Activated naive CD4-positive, alpha-beta T cell treated with anti-CD3 and anti-CD28 coated beads, Interleukin-2, amount 10 ng/mL, durations not matched to agents 7 days and 5 days (primary cell): Measurements from ENCODE around the gene MLXIP.
"Not testable (repeated sequence)": the region's sequence is repeated elsewhere in the genome, so short reads cannot be mapped to it uniquely, and the experiment has no call there.

Experiments
- CTCF ChIA-PET: fragments of 350-600 bp; sonication (Branson Sonifier 250); formaldehyde crosslinking; loops from one replicate; lab custom pipeline; 2021; ENCODE audit warnings: antibody characterized with exemption; lab: Charles Lee
- DNase-seq: peaks from one replicate; pipeline ENCODE4 v3.0.0-alpha.2; 2020
- H3K27ac Mint-ChIP-seq: one replicate; pipeline ENCODE4 v1.8.0; 2021; ENCODE audit warnings: mild to moderate bottlenecking, moderate library complexity, mixed read lengths
- H3K27me3 Mint-ChIP-seq: one replicate; pipeline ENCODE4 v1.8.0; 2021; ENCODE audit warnings: mild to moderate bottlenecking, mixed read lengths
- H3K36me3 Mint-ChIP-seq: one replicate; pipeline ENCODE4 v1.8.0; 2021; ENCODE audit warnings: mixed read lengths
- H3K4me1 Mint-ChIP-seq: one replicate; pipeline ENCODE4 v1.8.0; 2021; ENCODE audit warnings: mixed read lengths
- H3K4me3 Mint-ChIP-seq: one replicate; pipeline ENCODE4 v1.8.0; 2021; ENCODE audit warnings: mild to moderate bottlenecking, moderate library complexity, mixed read lengths
- H3K9me3 Mint-ChIP-seq: one replicate; pipeline ENCODE4 v1.8.0; 2021; ENCODE audit warnings: mixed read lengths

The MLXIP gene

GRCh38 chr12:122099280-122099749 is 20.8 kb downstream of the MLXIP start:
- DNase-seq = no peak
- peaks cover 63% of the 10 kb centered on the region for H3K4me1 Mint-ChIP-seq
- H3K27ac Mint-ChIP-seq = peak overlapping the region; percentile 89
- H3K4me3 Mint-ChIP-seq = no peak overlapping the region
- peaks cover 18% of the 10 kb centered on the region for H3K36me3 Mint-ChIP-seq
- H3K27me3 Mint-ChIP-seq = no peaks in the 10 kb centered on the region
- H3K9me3 Mint-ChIP-seq = no peaks in the 10 kb centered on the region
- CTCF ChIA-PET = interaction anchor here (0.7 to 2.8 kb wide), 5 partner anchors 11 to 385 kb away, joined by 3 to 7 read pairs (median 3); no protein-coding TSS in a partner anchor

- Mint-ChIP-seq H3K4me1 (peaks cover 68% of the 10 kb centered on the region), H3K4me3 (peak overlapping the region; percentile 41), H3K9me3 (no peaks in the 10 kb centered on the region), H3K27ac (peak overlapping the region; percentile 89), H3K27me3 (no peaks in the 10 kb centered on the region), H3K36me3 (peaks cover 20% of the 10 kb centered on the region)
- DNase-seq = no peak
- CTCF ChIA-PET = interaction anchor here (0.7 to 2.8 kb wide), 5 partner anchors 11 to 386 kb away, joined by 3 to 7 read pairs (median 3); no protein-coding TSS in a partner anchor
Observed at GRCh38 chr12:122099856-122100255, 21.3 kb downstream of the MLXIP start.

GRCh38 chr12:122100568-122100967 is 22.0 kb downstream of the MLXIP start:
- Mint-ChIP-seq H3K27ac (peak overlapping the region; percentile 67), H3K36me3 (peaks cover 23% of the 10 kb centered on the region)
- no peak for DNase-seq

GRCh38 chr12:122102331-122102730 is 23.8 kb downstream of the MLXIP start:
- CTCF ChIA-PET = no interaction called here
- Mint-ChIP-seq H3K27ac (no peak overlapping the region), H3K36me3 (peaks cover 33% of the 10 kb centered on the region), H3K4me1 (peaks cover 80% of the 10 kb centered on the region), H3K4me3 (no peak overlapping the region), H3K27me3 (no peaks in the 10 kb centered on the region), H3K9me3 (no peaks in the 10 kb centered on the region)
- DNase-seq = no peak

More at GRCh38 chr12:122100568-122100967, 22.0 kb downstream of the MLXIP start:
- Mint-ChIP-seq H3K9me3 (no peaks in the 10 kb centered on the region), H3K4me3 (no peak overlapping the region), H3K4me1 (peaks cover 75% of the 10 kb centered on the region), H3K27me3 (no peaks in the 10 kb centered on the region)
- CTCF ChIA-PET = interaction anchor here (0.8 to 2.8 kb wide), 4 partner anchors 11 to 23 kb away, joined by 3 to 7 read pairs (median 4); no protein-coding TSS in a partner anchor

GRCh38 chr12:122104844-122105243 is 26.3 kb downstream of the MLXIP start:
- no peak overlapping the region for H3K27ac Mint-ChIP-seq
- H3K27me3 Mint-ChIP-seq = no peaks in the 10 kb centered on the region
- H3K9me3 Mint-ChIP-seq = no peaks in the 10 kb centered on the region
- H3K4me3 Mint-ChIP-seq = peak overlapping the region; percentile 1
- H3K36me3 Mint-ChIP-seq = peaks cover 27% of the 10 kb centered on the region
- DNase-seq = no peak
- CTCF ChIA-PET = interaction anchor here (0.9 to 1.6 kb wide), 2 partner anchors 28 to 84 kb away, joined by 3 read pairs; no protein-coding TSS in a partner anchor
- H3K4me1 Mint-ChIP-seq = peaks cover 80% of the 10 kb centered on the region

GRCh38 chr12:122105496-122105895 is 26.9 kb downstream of the MLXIP start:
- not testable (repeated sequence) for H3K4me3 Mint-ChIP-seq, H3K27ac Mint-ChIP-seq, H3K27me3 Mint-ChIP-seq, H3K9me3 Mint-ChIP-seq, DNase-seq
- H3K36me3 Mint-ChIP-seq = peaks cover 28% of the 10 kb centered on the region
- CTCF ChIA-PET = interaction anchor here (0.6 to 1.6 kb wide), 3 partner anchors 29 to 310 kb away, joined by 3 read pairs; no protein-coding TSS in a partner anchor
- peaks cover 76% of the 10 kb centered on the region for H3K4me1 Mint-ChIP-seq

- Mint-ChIP-seq H3K27me3 (no peaks in the 10 kb centered on the region), H3K27ac (peak overlapping the region; percentile 19), H3K36me3 (peaks cover 24% of the 10 kb centered on the region), H3K9me3 (no peaks in the 10 kb centered on the region), H3K4me1 (peaks cover 70% of the 10 kb centered on the region), H3K4me3 (no peak overlapping the region)
- CTCF ChIA-PET = interaction anchor here (0.7 to 1.5 kb wide), 3 partner anchors 16 to 230 kb away, joined by 3 to 9 read pairs (median 3); no protein-coding TSS in a partner anchor
- no peak for DNase-seq
Observed at GRCh38 chr12:122106843-122107242, 28.3 kb downstream of the MLXIP start.

- Mint-ChIP-seq H3K9me3 (no peaks in the 10 kb centered on the region), H3K4me3 (no peak overlapping the region), H3K36me3 (peaks cover 23% of the 10 kb centered on the region), H3K27me3 (no peaks in the 10 kb centered on the region), H3K27ac (no peak overlapping the region), H3K4me1 (peaks cover 69% of the 10 kb centered on the region)
- CTCF ChIA-PET = interaction anchor here (0.7 to 1.5 kb wide), 2 partner anchors 16 to 52 kb away, joined by 3 to 9 read pairs; no protein-coding TSS in a partner anchor
- no peak for DNase-seq
Observed at GRCh38 chr12:122107261-122107660, 28.7 kb downstream of the MLXIP start.

GRCh38 chr12:122111089-122111641 is 32.6 kb downstream of the MLXIP start:
- no peaks in the 10 kb centered on the region for H3K9me3 Mint-ChIP-seq
- peaks cover 40% of the 10 kb centered on the region for H3K4me1 Mint-ChIP-seq
- CTCF ChIA-PET = interaction anchor here (1.8 kb wide), 1 partner anchor 12 kb away, joined by 7 read pairs; no protein-coding TSS in a partner anchor
- no peaks in the 10 kb centered on the region for H3K27me3 Mint-ChIP-seq
- H3K36me3 Mint-ChIP-seq = peaks cover 8% of the 10 kb centered on the region
- no peak for DNase-seq
- H3K27ac Mint-ChIP-seq = no peak overlapping the region
- H3K4me3 Mint-ChIP-seq = no peak overlapping the region

GRCh38 chr12:122116707-122117535 is 38.4 kb downstream of the MLXIP start:
- Mint-ChIP-seq H3K27me3 (no peaks in the 10 kb centered on the region), H3K36me3 (peaks cover 9% of the 10 kb centered on the region), H3K4me1 (peaks cover 12% of the 10 kb centered on the region), H3K9me3 (no peaks in the 10 kb centered on the region), H3K27ac (no peak overlapping the region), H3K4me3 (no peak overlapping the region)
- no peak for DNase-seq
- CTCF ChIA-PET = no interaction called here

GRCh38 chr12:122117979-122118378 is 39.4 kb downstream of the MLXIP start:
- no peak for DNase-seq
- peaks cover 21% of the 10 kb centered on the region for H3K4me1 Mint-ChIP-seq
- peaks cover 9% of the 10 kb centered on the region for H3K36me3 Mint-ChIP-seq
- no peaks in the 10 kb centered on the region for H3K27me3 Mint-ChIP-seq
- H3K27ac Mint-ChIP-seq = no peak overlapping the region
- CTCF ChIA-PET = interaction anchor here (0.7 to 1.0 kb wide), 2 partner anchors 55 to 86 kb away, joined by 3 read pairs; no protein-coding TSS in a partner anchor
- no peak overlapping the region for H3K4me3 Mint-ChIP-seq
- no peaks in the 10 kb centered on the region for H3K9me3 Mint-ChIP-seq

GRCh38 chr12:122121341-122121740 is 42.8 kb downstream of the MLXIP start:
- Mint-ChIP-seq H3K27ac (peak overlapping the region; percentile 33), H3K4me1 (peaks cover 32% of the 10 kb centered on the region)
- not testable (repeated sequence) for H3K27me3 Mint-ChIP-seq, DNase-seq, H3K9me3 Mint-ChIP-seq, H3K4me3 Mint-ChIP-seq, H3K36me3 Mint-ChIP-seq
- CTCF ChIA-PET = interaction anchor here (3.1 to 6.1 kb wide), 4 partner anchors 10 to 70 kb away, joined by 13 to 103 read pairs (median 38); no protein-coding TSS in a partner anchor

GRCh38 chr12:122121745-122122144 is 43.2 kb downstream of the MLXIP start:
- Mint-ChIP-seq H3K36me3 (peaks cover 9% of the 10 kb centered on the region), H3K4me3 (no peak overlapping the region), H3K9me3 (no peaks in the 10 kb centered on the region), H3K4me1 (peaks cover 32% of the 10 kb centered on the region), H3K27me3 (no peaks in the 10 kb centered on the region), H3K27ac (peak overlapping the region; percentile 33)
- no peak for DNase-seq
- CTCF ChIA-PET = interaction anchor here (1.0 to 6.1 kb wide), 11 partner anchors 10 to 327 kb away, joined by 3 to 103 read pairs (median 12); partner anchors contain the start of gene MLXIP
